Subcutaneous adipose tissue (tissue), 4 donors: Measurements from ENCODE around the gene OR7G2. TPM values are rescaled to one million over a fixed set of nuclear protein-coding genes. Genes with fewer than 3 reads are reported as not detected.

Experiments used
- CTCF ChIP-seq: fragments of 450-650 bp; IDR thresholded peaks from one replicate; pipeline ENCODE4 v1.5.1; 2016; ENCODE audit warnings: low read depth, mild to moderate bottlenecking, control low read depth, antibody characterized with exemption, moderate library complexity
- small RNA-seq: library from RNA; depleted of rRNA; stranded (forward); fragments of <200 nt; gene quantifications from one replicate; pipeline ENCODE3, GENCODE V24; 2016
- total RNA-seq, 4 donors: library from RNA; depleted of rRNA; stranded (reverse); fragments of >200 nt; gene quantifications; one replicate each; pipeline ENCODE4 v1.1.0, GENCODE V29; 2016

Gene OR7G2
- total RNA-seq, 4 donors from 2014 or later: not detected

GRCh38 chr19:9058905-9059667, 48.2 kb downstream of the OR7G2 start:
- no peak for TF ChIP-seq CTCF

- TF ChIP-seq CTCF: no peak
Measured at GRCh38 chr19:9057505-9058258, 49.6 kb downstream of the OR7G2 start.

DNA sequence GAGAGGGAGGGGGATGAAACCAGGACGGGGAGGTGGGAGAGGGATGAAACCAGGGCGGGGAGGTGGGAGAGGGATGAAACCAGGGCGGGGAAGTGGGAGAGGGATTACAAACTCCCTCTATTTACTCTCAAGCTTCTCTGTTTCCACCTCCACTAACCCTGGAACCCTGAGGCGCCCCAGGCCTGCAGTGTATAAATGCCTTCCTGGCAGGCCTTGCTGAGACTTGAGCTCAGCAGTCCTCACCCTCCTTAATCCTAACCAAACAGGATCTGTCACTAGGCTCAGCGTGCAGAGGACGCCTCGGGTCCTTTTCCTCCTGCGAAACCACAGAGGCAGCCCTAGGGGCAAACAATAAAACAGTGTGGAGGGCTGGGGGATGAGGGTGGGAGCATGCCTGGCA, 52.5 kb downstream of the OR7G2 start:
- no peak for TF ChIP-seq CTCF

DNA sequence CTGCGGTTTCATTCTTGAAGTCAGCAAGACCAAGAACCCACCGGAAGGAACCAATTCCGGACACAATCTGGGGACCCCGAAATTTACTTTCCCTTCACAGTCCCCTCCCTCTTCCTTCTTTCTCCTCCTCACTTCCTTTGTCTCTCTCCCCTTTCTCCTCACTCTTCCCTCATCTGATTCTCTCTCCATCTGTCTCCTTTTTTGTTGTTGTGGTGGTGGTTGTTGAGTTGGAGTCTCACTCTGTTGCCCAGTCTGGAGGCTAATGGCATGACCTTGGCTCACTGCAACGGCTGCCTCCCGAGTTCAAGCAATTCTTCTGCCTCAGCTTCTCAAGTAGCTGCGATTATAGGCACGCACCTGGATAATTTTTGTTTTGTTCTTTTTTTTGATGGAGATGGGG, 53.1 kb downstream of the OR7G2 start:
- no peak for TF ChIP-seq CTCF

DNA sequence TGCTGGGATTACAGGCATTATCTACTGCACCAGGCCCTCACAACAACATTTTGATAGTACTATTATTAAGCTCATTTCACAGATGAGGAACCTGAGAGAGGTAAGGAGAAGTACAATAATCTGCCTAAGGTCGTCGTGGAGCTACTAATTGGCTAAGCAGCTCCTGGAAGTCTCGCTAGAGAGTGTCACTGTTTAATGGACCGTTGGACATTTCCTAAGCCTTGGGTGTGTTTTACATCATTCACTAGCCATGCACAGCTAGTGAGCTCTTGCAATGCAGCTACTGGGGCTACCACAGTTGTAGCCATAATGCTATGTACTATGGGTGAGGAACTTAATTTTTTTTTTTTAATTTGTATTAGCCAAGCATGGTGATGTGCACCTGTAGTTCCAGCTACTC, 54.4 kb downstream of the OR7G2 start:
- TF ChIP-seq CTCF: no peak

Small RNAs within 50 kb of the gene (small RNA-seq; reads per million reads assigned to genes)
- not detected for gene OR1M4P

Other genes starting within 250 kb of the OR7G2 start
- 1 to 10 TPM in 1 of 4 donors, not detected in 3; 3.4 TPM for gene MUC16, start 97.1 kb downstream of the OR7G2 start, total RNA-seq
- gene OR1M1, start 20.4 kb downstream of the OR7G2 start, total RNA-seq: not detected
- not detected for gene OR7G1, start 8.3 kb upstream of the OR7G2 start, total RNA-seq
- gene OR7G3, start 19.5 kb upstream of the OR7G2 start, total RNA-seq: not detected
- gene ZNF317, start 32.9 kb upstream of the OR7G2 start, total RNA-seq: 10 to 100 TPM; 18.0 to 20.0 (median 18.6) TPM
- gene OR7D2, start 71.5 kb upstream of the OR7G2 start, total RNA-seq: not detected
- not detected for gene OR7D4, start 112.1 kb upstream of the OR7G2 start, total RNA-seq
- not detected for gene OR7E24, start 143.5 kb upstream of the OR7G2 start, total RNA-seq
- gene ZNF699, start 202.4 kb upstream of the OR7G2 start, total RNA-seq: 10 to 100 TPM; 10.3 to 11.9 (median 11.4) TPM
- gene ZNF559, start 216.7 kb upstream of the OR7G2 start, total RNA-seq: 10 to 100 TPM; 15.1 to 30.3 (median 22.2) TPM